Endothelial cell of umbilical vein (primary cell): Measurements from ENCODE around the gene DCAF17. TPM values are rescaled to one million over a fixed set of nuclear protein-coding genes. Genes with fewer than 3 reads are reported as not detected.

Experiments used
- BruUV-seq: library from RNA; stranded (reverse); fragments of 400-500 nt; replicated peaks from 2 replicates; lab custom pipeline; 2021; lab: Mats Ljungman, UMichigan
- CTCF ChIA-PET: fragments of 300-600, 350-600 bp; sonication (Branson Sonifier 250); formaldehyde crosslinking; loops from one replicate; lab custom pipeline; 2021; ENCODE audit warnings: antibody characterized with exemption, inconsistent platforms; lab: Charles Lee
- POLR2A ChIA-PET: fragments of 300-600, 350-600 bp; sonication (Branson Sonifier 250); formaldehyde crosslinking; loops from one replicate; lab custom pipeline; 2021; ENCODE audit warnings: antibody characterized with exemption, inconsistent platforms; lab: Charles Lee
- DNase-seq: peaks from one replicate; pipeline ENCODE4 v3.0.0-alpha.2; 2011; ENCODE audit warnings: low read depth, low spot score
- FAIRE-seq: peaks from 2 replicates; lab custom pipeline; 2011; peaks lifted over from hg19 to GRCh38; lab: Jason Lieb, UNC
- H2AFZ ChIP-seq: 2 replicates; pipeline ENCODE4 v1.6.0; 2012; ENCODE audit warnings: low read depth, low read length, control low read depth, inconsistent platforms
- H3K27ac ChIP-seq: 2 replicates; pipeline ENCODE4 v1.5.1; 2011; ENCODE audit warnings: low read depth, mild to moderate bottlenecking, control low read depth, low read length, moderate library complexity; ENCODE audit not compliant: insufficient read depth
- H3K27me3 ChIP-seq, 2 experiments: 2 replicates each; pipeline versions ENCODE4 v1.6.0 to v1.6.1; 2011; ENCODE audit warnings: low read length in 2 of 2, mixed read lengths in 1 of 2; ENCODE audit not compliant: control insufficient read depth in 2 of 2, insufficient read depth in 2 of 2
- H3K36me3 ChIP-seq, 2 experiments: 2 replicates in 1 of 2; 3 replicates in 1 of 2; pipeline ENCODE4 v1.5.1; 2011; ENCODE audit warnings: low read length in 2 of 2, mild to moderate bottlenecking in 1 of 2, moderate library complexity in 1 of 2; ENCODE audit not compliant: control insufficient read depth in 2 of 2, insufficient read depth in 2 of 2; ENCODE audit errors: extremely low read depth in 1 of 2
- H3K4me1 ChIP-seq: 3 replicates; pipeline ENCODE4 v1.5.1; 2011; ENCODE audit warnings: mild to moderate bottlenecking, low read length; ENCODE audit not compliant: control insufficient read depth, insufficient read depth; ENCODE audit errors: extremely low read depth
- H3K4me2 ChIP-seq: 2 replicates; pipeline ENCODE4 v1.6.1; 2011; ENCODE audit warnings: low read length, control low read depth, mixed read lengths; ENCODE audit not compliant: insufficient read depth
- H3K4me3 ChIP-seq, 3 experiments: fragments of 200-600 bp in 1 of 3; sonication (generic), shearing (Covaris generic) in 1 of 3; replicated peaks in 1 of 3; 2 replicates each; pipeline ENCODE4 v1.5.1; 2011 to 2016; ENCODE audit warnings: control low read depth in 3 of 3, low read length in 3 of 3, mild to moderate bottlenecking in 2 of 3, inconsistent platforms in 1 of 3, low read depth in 1 of 3, moderate library complexity in 1 of 3; ENCODE audit not compliant: insufficient read depth in 1 of 3
- H3K79me2 ChIP-seq: 2 replicates; pipeline ENCODE4 v1.6.0; 2012; ENCODE audit warnings: low read length, inconsistent platforms; ENCODE audit not compliant: control insufficient read depth, insufficient read depth
- H3K9ac ChIP-seq: replicated peaks from 2 replicates; pipeline ENCODE3; 2011; ENCODE audit warnings: low read length, control low read depth; ENCODE audit not compliant: insufficient read depth; ENCODE audit errors: extremely low read depth
- H3K9me1 ChIP-seq: replicated peaks from 3 replicates; pipeline ENCODE4 v1.6.0; 2011; ENCODE audit warnings: mild to moderate bottlenecking, low read length; ENCODE audit not compliant: control insufficient read depth, insufficient read depth; ENCODE audit errors: extremely low read depth
- H3K9me3 ChIP-seq: replicated peaks from 2 replicates; pipeline ENCODE4 v1.5.1; 2012; ENCODE audit warnings: low read length, inconsistent platforms; ENCODE audit not compliant: control insufficient read depth, insufficient read depth
- H4K20me1 ChIP-seq: replicated peaks from 2 replicates; pipeline ENCODE3; 2011; ENCODE audit warnings: mild to moderate bottlenecking, low read length; ENCODE audit not compliant: control insufficient read depth, insufficient read depth; ENCODE audit errors: extremely low read depth
- CTCF ChIP-seq, 2 donors: IDR thresholded peaks; 1 replicate in 1 of 2; 2 replicates in 1 of 2; pipeline ENCODE4 v1.5.1; 2011; ENCODE audit warnings: low read length in 2 of 2, mild to moderate bottlenecking in 2 of 2, moderate library complexity in 2 of 2, control low read depth in 1 of 2, inconsistent platforms in 1 of 2, low read depth in 1 of 2; ENCODE audit not compliant: insufficient read depth in 1 of 2; ENCODE audit errors: extremely low read depth in 1 of 2
- GATA2 ChIP-seq: IDR thresholded peaks from 2 replicates; pipeline ENCODE4 v1.7.0; 2011; ENCODE audit warnings: low read depth, mild to moderate bottlenecking, moderate library complexity, mixed read lengths, low read length; ENCODE audit not compliant: insufficient read length, insufficient read depth
- JUN ChIP-seq: IDR thresholded peaks from 2 replicates; pipeline ENCODE4 v1.6.1; 2011; ENCODE audit warnings: borderline replicate concordance, low read depth; ENCODE audit not compliant: insufficient read length, insufficient read depth
- MAX ChIP-seq: IDR thresholded peaks from 2 replicates; pipeline ENCODE4 v1.6.1; 2011; ENCODE audit not compliant: insufficient read depth, insufficient read length
- POLR2A ChIP-seq: IDR thresholded peaks from 2 replicates; pipeline ENCODE4 v1.6.1; 2012; ENCODE audit warnings: low read depth, mild to moderate bottlenecking, control low read depth, low read length
- POLR2AphosphoS5 ChIP-seq: IDR thresholded peaks from 2 replicates; pipeline ENCODE4 v1.6.1; 2012; ENCODE audit warnings: low read depth, mild to moderate bottlenecking, control low read depth, low read length, moderate library complexity; ENCODE audit not compliant: insufficient read depth
- dilution Hi-C: fragments of 300-500 bp; cut with MboI; formaldehyde crosslinking; loops from one replicate; pipeline ENCODE4 v1.15.0; 2019; ENCODE audit warnings: low sequenced_read_pairs; ENCODE audit not compliant: extremely low pct_ligation_motif_present
- intact Hi-C: fragments of 100-400 bp; cut with micrococcal nuclease; formaldehyde crosslinking; loops from one replicate; pipeline ENCODE4 v1.10.0; 2022
- polyA plus RNA-seq, 4 experiments: library from polyadenylated mRNA; depleted of rRNA in 3 of 4; stranded (reverse) in 3 of 4; unstranded in 1 of 4; fragments of >200 nt; gene quantifications; 2 replicates each; pipeline versions ENCODE4 v1.2.1 to v1.2.3, GENCODE V29; 2011 to 2012; ENCODE audit warnings: missing spikeins in 1 of 4
- total RNA-seq: library from RNA; stranded (reverse); gene quantifications from 2 replicates; pipeline ENCODE4 v1.2.3, GENCODE V29; 2021

DCAF17 gene
- total and polyA plus RNA-seq, 2 donors (not counting 3 experiments of a cell fraction or from before 2014, with no cell fraction given): 4.6 to 14.9 TPM

DNA sequence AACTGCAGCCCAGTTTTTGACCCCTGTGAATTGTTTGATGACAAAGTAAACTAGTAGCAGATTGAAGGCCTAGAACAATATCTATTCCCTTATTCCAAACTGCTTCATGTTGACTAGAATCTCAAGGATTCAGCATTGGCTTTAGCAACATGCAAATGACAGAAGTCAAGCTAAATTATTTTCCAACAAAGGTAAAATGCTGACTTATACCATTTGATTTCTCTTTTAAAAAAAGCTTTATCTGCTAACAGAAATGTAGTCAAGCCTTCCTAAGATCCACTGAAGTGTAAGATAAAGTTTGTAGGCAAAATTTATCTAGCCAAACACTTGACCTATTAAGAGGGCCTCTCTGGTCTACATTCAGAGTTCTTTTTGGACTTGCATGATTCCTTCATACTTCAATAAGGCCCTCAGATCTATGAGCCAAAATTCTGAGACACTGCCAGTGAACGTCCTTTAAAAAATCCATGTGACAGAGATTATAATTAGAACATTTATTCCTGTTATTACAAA is 78.7 kb downstream of the DCAF17 start:
- ChIA-PET POLR2A (no interaction called here), CTCF (no interaction called here)
- no peaks in the 10 kb centered on the region for H3K9me3 ChIP-seq
- dilution Hi-C loops (no loop called here), intact Hi-C loops (no loop called here)
- H3K27me3 ChIP-seq: peaks cover 0 to 5% of the 10 kb centered on the region in 2 experiments
- no peak overlapping the region for H2AFZ ChIP-seq
- no peaks in the 10 kb centered on the region for H4K20me1 ChIP-seq
- no peak overlapping the region for H3K4me2 ChIP-seq
- H3K27ac ChIP-seq: no peak overlapping the region
- H3K9me1 ChIP-seq: no peaks in the 10 kb centered on the region
- no peaks in the 10 kb centered on the region for H3K4me1 ChIP-seq
- no peak overlapping the region for H3K4me3 ChIP-seq
- H3K9ac ChIP-seq: no peak overlapping the region
- no peak for DNase-seq
- no peaks in the 10 kb centered on the region for H3K79me2 ChIP-seq
- no TSS peak for BruUV-seq
- H3K36me3 ChIP-seq: no peaks in the 10 kb centered on the region
- no peak for FAIRE-seq
- TF ChIP-seq MAX: no peak
- no peak for TF ChIP-seq POLR2AphosphoS5
- no peak for TF ChIP-seq CTCF (IDR thresholded peaks at IDR 0.05; ENCODE audit: extremely low read depth in 1 of 2, insufficient read depth in 1 of 2, low read depth in 1 of 2, low read length in 2 of 2)
- no peak for TF ChIP-seq JUN
- no peak for TF ChIP-seq POLR2A
- TF ChIP-seq GATA2: no peak
